ENCODE data around the gene CACFD1.

DNA sequence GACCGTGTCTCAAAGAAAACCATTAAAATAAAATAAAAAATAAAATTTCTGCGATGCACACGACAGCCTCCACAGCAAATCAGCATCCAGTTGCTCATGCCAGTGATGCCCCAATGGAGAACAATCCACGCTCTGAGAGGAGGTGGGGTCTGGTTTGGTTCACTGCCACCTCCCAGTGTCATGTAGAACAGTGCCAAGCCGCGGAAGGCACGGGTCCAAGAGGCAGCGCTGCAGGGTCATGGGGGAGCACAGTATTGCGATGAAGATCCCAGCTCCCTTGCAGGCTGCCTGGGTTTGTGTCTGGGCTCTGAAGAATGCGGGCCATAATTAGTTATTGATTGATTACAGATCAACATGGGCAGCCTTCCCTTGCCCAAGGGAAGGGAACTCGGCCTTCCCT lies 6.1 kb upstream of the CACFD1 start:
- TF ChIP-seq, protein P1, sequence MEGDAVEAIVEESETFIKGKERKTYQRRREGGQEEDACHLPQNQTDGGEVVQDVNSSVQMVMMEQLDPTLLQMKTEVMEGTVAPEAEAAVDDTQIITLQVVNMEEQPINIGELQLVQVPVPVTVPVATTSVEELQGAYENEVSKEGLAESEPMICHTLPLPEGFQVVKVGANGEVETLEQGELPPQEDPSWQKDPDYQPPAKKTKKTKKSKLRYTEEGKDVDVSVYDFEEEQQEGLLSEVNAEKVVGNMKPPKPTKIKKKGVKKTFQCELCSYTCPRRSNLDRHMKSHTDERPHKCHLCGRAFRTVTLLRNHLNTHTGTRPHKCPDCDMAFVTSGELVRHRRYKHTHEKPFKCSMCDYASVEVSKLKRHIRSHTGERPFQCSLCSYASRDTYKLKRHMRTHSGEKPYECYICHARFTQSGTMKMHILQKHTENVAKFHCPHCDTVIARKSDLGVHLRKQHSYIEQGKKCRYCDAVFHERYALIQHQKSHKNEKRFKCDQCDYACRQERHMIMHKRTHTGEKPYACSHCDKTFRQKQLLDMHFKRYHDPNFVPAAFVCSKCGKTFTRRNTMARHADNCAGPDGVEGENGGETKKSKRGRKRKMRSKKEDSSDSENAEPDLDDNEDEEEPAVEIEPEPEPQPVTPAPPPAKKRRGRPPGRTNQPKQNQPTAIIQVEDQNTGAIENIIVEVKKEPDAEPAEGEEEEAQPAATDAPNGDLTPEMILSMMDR (conservative IDR thresholded peaks at IDR 0.05; ENCODE audit: low read depth, low read length): no peak
- TF ChIP-seq CEBPB (IDR thresholded peaks at IDR 0.05; ENCODE audit: low read depth, low read length) (no peak), POLR2A (IDR thresholded peaks at IDR 0.05; ENCODE audit: low read depth, low read length) (no peak), NFE2L2 (IDR thresholded peaks at IDR 0.05; ENCODE audit: low read depth, low read length) (no peak), SMC3 (IDR thresholded peaks at IDR 0.05; ENCODE audit: low read depth, low read length) (no peak), FOS (IDR thresholded peaks at IDR 0.05; ENCODE audit: low read depth, low read length) (no peak), RAD21 (IDR thresholded peaks at IDR 0.05; ENCODE audit: low read length) (no peak), MAFK (IDR thresholded peaks at IDR 0.05; ENCODE audit: low read depth, low read length) (no peak)
- TF ChIP-seq, protein P2, sequence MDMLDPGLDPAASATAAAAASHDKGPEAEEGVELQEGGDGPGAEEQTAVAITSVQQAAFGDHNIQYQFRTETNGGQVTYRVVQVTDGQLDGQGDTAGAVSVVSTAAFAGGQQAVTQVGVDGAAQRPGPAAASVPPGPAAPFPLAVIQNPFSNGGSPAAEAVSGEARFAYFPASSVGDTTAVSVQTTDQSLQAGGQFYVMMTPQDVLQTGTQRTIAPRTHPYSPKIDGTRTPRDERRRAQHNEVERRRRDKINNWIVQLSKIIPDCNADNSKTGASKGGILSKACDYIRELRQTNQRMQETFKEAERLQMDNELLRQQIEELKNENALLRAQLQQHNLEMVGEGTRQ (IDR thresholded peaks at IDR 0.05; ENCODE audit: low read depth, low read length): no peak

Measured in IMR-90 (cell line).